GM19468 (cell line): ENCODE data around the gene UBAC2.
A peak's percentile ranks its signal among the peaks of the same experiment; 100 is the strongest.
"Not testable (repeated sequence)": the region's sequence is repeated elsewhere in the genome, so short reads cannot be mapped to it uniquely, and the experiment has no call there.

ENCODE experiments used
- ATAC-seq: cut with Tn5 transposase; IDR thresholded peaks from one replicate; pipeline ENCODE4 v1.9.1; 2021; ENCODE audit warnings: mild to moderate bottlenecking, moderate library complexity, moderate number of reproducible peaks; ENCODE audit not compliant: unreplicated experiment; ENCODE audit errors: extremely low read depth

The UBAC2 gene

GRCh38 chr13:99383946-99384345, 183.3 kb downstream of the UBAC2 start:
- ATAC-seq, result no peak

GRCh38 chr13:99384468-99384867, 183.8 kb downstream of the UBAC2 start:
- no peak for ATAC-seq

- ATAC-seq, result no peak
These were observed 184.5 kb downstream of the UBAC2 start for GRCh38 chr13:99385161-99385560.

- no peak for ATAC-seq
These were observed 185.3 kb downstream of the UBAC2 start for GRCh38 chr13:99385940-99386339.

- ATAC-seq, result no peak
These were observed 185.8 kb downstream of the UBAC2 start for GRCh38 chr13:99386495-99386894.

- peak; percentile 44 for ATAC-seq
These were observed 186.5 kb downstream of the UBAC2 start for GRCh38 chr13:99386911-99387788.

- no peak for ATAC-seq
These were observed 187.8 kb downstream of the UBAC2 start for GRCh38 chr13:99388334-99388923.

- ATAC-seq, result not testable (repeated sequence)
These were observed 188.4 kb downstream of the UBAC2 start for GRCh38 chr13:99389094-99389493.

- no peak for ATAC-seq
These were observed 189.1 kb downstream of the UBAC2 start for GRCh38 chr13:99389520-99390304.

GRCh38 chr13:99390601-99391000, 189.9 kb downstream of the UBAC2 start:
- ATAC-seq, result no peak

GRCh38 chr13:99391781-99392469, 191.3 kb downstream of the UBAC2 start:
- no peak for ATAC-seq

- no peak for ATAC-seq
These were observed 191.9 kb downstream of the UBAC2 start for GRCh38 chr13:99392470-99393135.

- ATAC-seq, result not testable (repeated sequence)
These were observed 192.7 kb downstream of the UBAC2 start for GRCh38 chr13:99393391-99393790.

GRCh38 chr13:99393791-99394735, 193.4 kb downstream of the UBAC2 start:
- ATAC-seq, result no peak

- no peak for ATAC-seq
These were observed 194.8 kb downstream of the UBAC2 start for GRCh38 chr13:99395436-99395835.

GRCh38 chr13:99396446-99396845, 195.8 kb downstream of the UBAC2 start:
- no peak for ATAC-seq

GRCh38 chr13:99398071-99398470, 197.4 kb downstream of the UBAC2 start:
- no peak for ATAC-seq

GRCh38 chr13:99398916-99399622, 198.4 kb downstream of the UBAC2 start:
- ATAC-seq, result no peak
